Measurements from ENCODE around the gene PACSIN1. TPM values are rescaled to one million over a fixed set of nuclear protein-coding genes. Genes with fewer than 3 reads are reported as not detected.

PACSIN1 gene
- total RNA-seq, 1 donor from 2014 or later = 0.41 TPM

- H2AFZ ChIP-seq (replicated peaks) = no peak overlapping the region
- no peak for DNase-seq (ENCODE audit: low spot score)
- no peaks in the 10 kb centered on the region for H3K9me3 Mint-ChIP-seq
- H4K20me1 ChIP-seq (ENCODE audit: low read depth) = no peaks in the 10 kb centered on the region
- H3K27me3 ChIP-seq = no peaks in the 10 kb centered on the region
- no peaks in the 10 kb centered on the region for H3K9me3 ChIP-seq (ENCODE audit: low read depth)
- no peak overlapping the region for H3K27ac ChIP-seq
- peaks cover 30% of the 10 kb centered on the region for H3K4me1 Mint-ChIP-seq
- no peak overlapping the region for H3K9ac ChIP-seq
- H3K36me3 ChIP-seq = no peaks in the 10 kb centered on the region
- H3K4me1 ChIP-seq = peaks cover 6% of the 10 kb centered on the region
- H3K27me3 Mint-ChIP-seq (ENCODE audit: insufficient read depth, low read depth) = peaks cover 4% of the 10 kb centered on the region
- H3K79me2 ChIP-seq (ENCODE audit: low read depth) = no peaks in the 10 kb centered on the region
- no peak overlapping the region for H3K4me2 ChIP-seq
- no peak overlapping the region for H3K4me3 Mint-ChIP-seq
- H3K36me3 Mint-ChIP-seq = no peaks in the 10 kb centered on the region
- no peak for TF ChIP-seq CTCF (IDR thresholded peaks at IDR 0.05)
- no peak for TF ChIP-seq EZH2 (IDR thresholded peaks at IDR 0.05)
- no peak for TF ChIP-seq EZH2phosphoT487 (IDR thresholded peaks at IDR 0.05)
- no peak overlapping the region for H3K4me3 ChIP-seq
- H3F3A ChIP-seq (ENCODE audit: low read depth) = no peaks in the 10 kb centered on the region
- H3K27ac Mint-ChIP-seq = peak overlapping the region; percentile 60
Observed at GRCh38 chr6:34555328-34555727, 89.5 kb downstream of the PACSIN1 start.

GRCh38 chr6:34556031-34556471 lies 90.2 kb downstream of the PACSIN1 start, which contains the start of gene SPDEF:
Gene SPDEF, minus strand, starts transcription at chr6:34556329. Its CDS starts 11,874 bp downstream, at chr6:34544455.
- Histone ChIP-seq H4K20me1 (ENCODE audit: low read depth) (no peaks in the 10 kb centered on the region), H3K79me2 (ENCODE audit: low read depth) (no peaks in the 10 kb centered on the region), H3K27ac (no peak within 1 kb of the TSS), H3K4me1 (peaks cover 12% of the 10 kb centered on the region), H3K4me2 (no peak within 1 kb of the TSS), H3K9me3 (ENCODE audit: low read depth) (no peaks in the 10 kb centered on the region), H3K36me3 (no peaks in the 10 kb centered on the region), H3K4me3 (no peak within 1 kb of the TSS), H3K9ac (no peak within 1 kb of the TSS), H3F3A (ENCODE audit: low read depth) (no peaks in the 10 kb centered on the region), H2AFZ (replicated peaks) (no peak within 1 kb of the TSS), H3K27me3 (no peaks in the 10 kb centered on the region)
- no peak for DNase-seq (ENCODE audit: low spot score)
- H3K27ac Mint-ChIP-seq = peak within 1 kb of the TSS; percentile 69
- TF ChIP-seq CTCF (IDR thresholded peaks at IDR 0.05) = no peak
- no peak for TF ChIP-seq EZH2 (IDR thresholded peaks at IDR 0.05)
- no peak for TF ChIP-seq EZH2phosphoT487 (IDR thresholded peaks at IDR 0.05)
- no peaks in the 10 kb centered on the region for H3K36me3 Mint-ChIP-seq
- H3K4me1 Mint-ChIP-seq = peaks cover 33% of the 10 kb centered on the region
- H3K9me3 Mint-ChIP-seq = no peaks in the 10 kb centered on the region
- peak within 1 kb of the TSS; percentile 55 for H3K4me3 Mint-ChIP-seq
- H3K27me3 Mint-ChIP-seq (ENCODE audit: insufficient read depth, low read depth) = peaks cover 4% of the 10 kb centered on the region

GRCh38 chr6:34556493-34556892 lies 90.6 kb downstream of the PACSIN1 start:
- peaks cover 4% of the 10 kb centered on the region for H3K27me3 Mint-ChIP-seq (ENCODE audit: insufficient read depth, low read depth)
- no peak overlapping the region for H3K9ac ChIP-seq

GRCh38 chr6:34557228-34557627 lies 91.4 kb downstream of the PACSIN1 start:
- Histone ChIP-seq H3K4me3 (no peak overlapping the region), H3K27ac (no peak overlapping the region), H3K4me1 (peaks cover 12% of the 10 kb centered on the region), H3K4me2 (no peak overlapping the region), H2AFZ (replicated peaks) (no peak overlapping the region), H3K9ac (no peak overlapping the region), H4K20me1 (ENCODE audit: low read depth) (no peaks in the 10 kb centered on the region), H3F3A (ENCODE audit: low read depth) (no peaks in the 10 kb centered on the region), H3K36me3 (no peaks in the 10 kb centered on the region), H3K27me3 (no peaks in the 10 kb centered on the region), H3K79me2 (ENCODE audit: low read depth) (no peaks in the 10 kb centered on the region), H3K9me3 (ENCODE audit: low read depth) (no peaks in the 10 kb centered on the region)
- Mint-ChIP-seq H3K4me1 (peaks cover 29% of the 10 kb centered on the region), H3K9me3 (no peaks in the 10 kb centered on the region), H3K36me3 (no peaks in the 10 kb centered on the region), H3K4me3 (peak overlapping the region; percentile 48), H3K27ac (peak overlapping the region; percentile 69), H3K27me3 (ENCODE audit: insufficient read depth, low read depth) (peaks cover 4% of the 10 kb centered on the region)
- TF ChIP-seq EZH2phosphoT487 (IDR thresholded peaks at IDR 0.05) = no peak
- TF ChIP-seq CTCF (IDR thresholded peaks at IDR 0.05) = no peak
- no peak for TF ChIP-seq EZH2 (IDR thresholded peaks at IDR 0.05)
- DNase-seq (ENCODE audit: low spot score) = no peak

More at GRCh38 chr6:34556493-34556892, 90.6 kb downstream of the PACSIN1 start:
- no peaks in the 10 kb centered on the region for H3K36me3 ChIP-seq
- no peaks in the 10 kb centered on the region for H3K27me3 ChIP-seq
- H2AFZ ChIP-seq (replicated peaks) = no peak overlapping the region
- Mint-ChIP-seq H3K27ac (peak overlapping the region; percentile 58), H3K9me3 (no peaks in the 10 kb centered on the region), H3K4me3 (peak overlapping the region; percentile 55), H3K36me3 (no peaks in the 10 kb centered on the region), H3K4me1 (peaks cover 33% of the 10 kb centered on the region)
- no peak overlapping the region for H3K27ac ChIP-seq
- no peak overlapping the region for H3K4me3 ChIP-seq
- H3K4me2 ChIP-seq = no peak overlapping the region
- no peaks in the 10 kb centered on the region for H3K9me3 ChIP-seq (ENCODE audit: low read depth)
- no peaks in the 10 kb centered on the region for H3F3A ChIP-seq (ENCODE audit: low read depth)
- no peak for DNase-seq (ENCODE audit: low spot score)
- H4K20me1 ChIP-seq (ENCODE audit: low read depth) = no peaks in the 10 kb centered on the region
- no peak for TF ChIP-seq EZH2 (IDR thresholded peaks at IDR 0.05)
- peaks cover 12% of the 10 kb centered on the region for H3K4me1 ChIP-seq
- no peaks in the 10 kb centered on the region for H3K79me2 ChIP-seq (ENCODE audit: low read depth)

Measured in neural progenitor cell (in vitro differentiated cells).